Measurements from ENCODE around the gene NDUFA12.

- no peak for TF ChIP-seq POLR2A (IDR thresholded peaks at IDR 0.05)
- TF ChIP-seq CTCF (IDR thresholded peaks at IDR 0.05), result no peak
Observed at GRCh38 chr12:95037906-95038305, 34.4 kb upstream of the NDUFA12 start.

Data from heart left ventricle (tissue), 13 donors.